Epithelial cell of esophagus (primary cell): Measurements from ENCODE around the gene ABL2.
"Not testable (repeated sequence)": the region's sequence is repeated elsewhere in the genome, so short reads cannot be mapped to it uniquely, and the experiment has no call there.

ENCODE experiments used
- DNase-seq: peaks from one replicate; pipeline ENCODE4 v3.0.0; 2010; ENCODE audit warnings: low read depth
- H3K4me3 ChIP-seq: 2 replicates; pipeline ENCODE4 v1.5.1; 2011; ENCODE audit warnings: mild to moderate bottlenecking, low read length, control low read depth
- TF ChIP-seq, protein P1 (sequence below): IDR thresholded peaks from 2 replicates; pipeline ENCODE4 v1.5.1; 2011; ENCODE audit warnings: low read depth, mild to moderate bottlenecking, low read length, control low read depth, inconsistent platforms; ENCODE audit not compliant: insufficient read depth; ENCODE audit errors: missing control alignments

Gene ABL2

GRCh38 chr1:179197690-179198297, 31.7 kb downstream of the ABL2 start:
- TF ChIP-seq, protein P1, sequence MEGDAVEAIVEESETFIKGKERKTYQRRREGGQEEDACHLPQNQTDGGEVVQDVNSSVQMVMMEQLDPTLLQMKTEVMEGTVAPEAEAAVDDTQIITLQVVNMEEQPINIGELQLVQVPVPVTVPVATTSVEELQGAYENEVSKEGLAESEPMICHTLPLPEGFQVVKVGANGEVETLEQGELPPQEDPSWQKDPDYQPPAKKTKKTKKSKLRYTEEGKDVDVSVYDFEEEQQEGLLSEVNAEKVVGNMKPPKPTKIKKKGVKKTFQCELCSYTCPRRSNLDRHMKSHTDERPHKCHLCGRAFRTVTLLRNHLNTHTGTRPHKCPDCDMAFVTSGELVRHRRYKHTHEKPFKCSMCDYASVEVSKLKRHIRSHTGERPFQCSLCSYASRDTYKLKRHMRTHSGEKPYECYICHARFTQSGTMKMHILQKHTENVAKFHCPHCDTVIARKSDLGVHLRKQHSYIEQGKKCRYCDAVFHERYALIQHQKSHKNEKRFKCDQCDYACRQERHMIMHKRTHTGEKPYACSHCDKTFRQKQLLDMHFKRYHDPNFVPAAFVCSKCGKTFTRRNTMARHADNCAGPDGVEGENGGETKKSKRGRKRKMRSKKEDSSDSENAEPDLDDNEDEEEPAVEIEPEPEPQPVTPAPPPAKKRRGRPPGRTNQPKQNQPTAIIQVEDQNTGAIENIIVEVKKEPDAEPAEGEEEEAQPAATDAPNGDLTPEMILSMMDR: no peak
- no peak for DNase-seq
- H3K4me3 ChIP-seq: no peak overlapping the region

- H3K4me3 ChIP-seq, DNase-seq: not testable (repeated sequence)
Observed at GRCh38 chr1:179195857-179196256, 33.6 kb downstream of the ABL2 start.

GRCh38 chr1:179195376-179195775, 34.1 kb downstream of the ABL2 start:
- no peak for DNase-seq
- TF ChIP-seq, protein P1: no peak
- no peak overlapping the region for H3K4me3 ChIP-seq

- TF ChIP-seq, protein P1: no peak
- no peak overlapping the region for H3K4me3 ChIP-seq
- no peak for DNase-seq
Observed at GRCh38 chr1:179194068-179194537, 35.4 kb downstream of the ABL2 start.

GRCh38 chr1:179190861-179191260, 38.6 kb downstream of the ABL2 start:
- DNase-seq: no peak
- TF ChIP-seq, protein P1: no peak
- no peak overlapping the region for H3K4me3 ChIP-seq

DNA sequence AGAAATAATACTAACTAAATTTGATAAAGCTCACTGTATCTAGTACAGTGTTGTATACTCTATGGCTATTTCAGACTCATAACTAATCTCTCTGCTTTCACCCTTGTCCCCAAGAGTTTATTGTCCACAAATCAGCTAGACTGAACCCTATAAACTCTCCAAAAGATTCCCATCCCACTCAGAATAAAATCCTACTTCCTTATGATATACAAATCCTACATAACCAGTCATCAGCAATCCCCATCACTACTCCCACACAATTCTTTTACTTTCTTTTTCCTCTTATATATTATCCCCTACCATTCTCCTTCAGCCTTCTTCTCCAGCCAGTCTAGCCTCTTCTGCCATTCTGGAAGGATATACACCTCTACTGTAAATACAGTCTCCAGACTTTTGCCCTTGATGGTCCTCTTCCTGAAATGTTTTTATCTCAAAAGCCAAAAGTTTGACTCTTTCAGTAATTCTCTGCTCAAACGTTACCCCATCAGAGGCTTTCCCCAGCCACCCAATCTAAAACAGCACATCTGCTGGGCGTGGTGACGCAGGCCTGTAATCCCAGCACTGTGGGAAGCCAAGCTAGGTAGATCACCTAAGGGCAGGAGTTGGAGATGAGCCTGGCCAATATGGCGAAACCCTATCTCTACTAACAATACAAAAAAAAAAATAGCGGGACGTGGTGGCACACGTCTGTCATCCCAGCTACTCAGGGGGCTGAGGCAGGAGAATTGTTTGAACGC, 41.6 kb downstream of the ABL2 start:
- TF ChIP-seq, protein P1: no peak
- no peak for DNase-seq
- H3K4me3 ChIP-seq: no peak overlapping the region

- DNase-seq: no peak
- TF ChIP-seq, protein P1: no peak
- H3K4me3 ChIP-seq: no peak overlapping the region
Observed at GRCh38 chr1:179187043-179187442, 42.4 kb downstream of the ABL2 start.
